SH-SY5Y (cell line): ENCODE data around the gene UTS2.

Experiments used
- GATA2 ChIP-seq: IDR thresholded peaks from 2 replicates; pipeline ENCODE4 v1.6.1; 2011; ENCODE audit warnings: mild to moderate bottlenecking, low read depth, low read length
- GATA3 ChIP-seq: IDR thresholded peaks from 2 replicates; pipeline ENCODE4 v1.6.1; 2011; ENCODE audit warnings: low read depth, mild to moderate bottlenecking, low read length, moderate library complexity

- TF ChIP-seq GATA3 = no peak
- TF ChIP-seq GATA2 = no peak
Observed at GRCh38 chr1:7865978-7866377, 13.1 kb upstream of the UTS2 start.
